ENCODE data around the gene HJURP.

Gene HJURP

DNA sequence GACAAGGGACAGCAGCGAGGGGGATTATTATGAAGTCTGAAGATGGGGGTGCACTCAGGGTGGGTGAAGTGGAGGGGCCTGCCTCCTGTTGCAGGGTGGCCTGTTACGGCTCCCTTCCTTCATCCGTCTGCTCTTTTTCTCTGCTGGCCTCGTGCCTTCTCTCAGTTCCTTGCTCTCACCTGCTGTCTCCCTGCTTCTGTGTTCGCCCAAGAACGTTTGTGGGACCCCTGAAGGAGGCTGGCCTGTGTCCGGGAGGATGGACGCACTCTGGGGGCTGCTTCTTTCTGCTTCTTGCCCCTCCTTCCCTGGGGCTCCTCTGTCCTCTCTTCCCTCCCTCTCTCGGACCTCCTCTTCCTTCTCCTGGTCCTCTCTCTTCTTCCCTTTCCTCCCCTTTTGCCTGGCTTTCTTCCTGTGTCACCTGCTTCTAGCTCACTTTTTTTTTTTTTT is 62.4 kb downstream of the HJURP start:
- DNase-seq = no peak

DNA sequence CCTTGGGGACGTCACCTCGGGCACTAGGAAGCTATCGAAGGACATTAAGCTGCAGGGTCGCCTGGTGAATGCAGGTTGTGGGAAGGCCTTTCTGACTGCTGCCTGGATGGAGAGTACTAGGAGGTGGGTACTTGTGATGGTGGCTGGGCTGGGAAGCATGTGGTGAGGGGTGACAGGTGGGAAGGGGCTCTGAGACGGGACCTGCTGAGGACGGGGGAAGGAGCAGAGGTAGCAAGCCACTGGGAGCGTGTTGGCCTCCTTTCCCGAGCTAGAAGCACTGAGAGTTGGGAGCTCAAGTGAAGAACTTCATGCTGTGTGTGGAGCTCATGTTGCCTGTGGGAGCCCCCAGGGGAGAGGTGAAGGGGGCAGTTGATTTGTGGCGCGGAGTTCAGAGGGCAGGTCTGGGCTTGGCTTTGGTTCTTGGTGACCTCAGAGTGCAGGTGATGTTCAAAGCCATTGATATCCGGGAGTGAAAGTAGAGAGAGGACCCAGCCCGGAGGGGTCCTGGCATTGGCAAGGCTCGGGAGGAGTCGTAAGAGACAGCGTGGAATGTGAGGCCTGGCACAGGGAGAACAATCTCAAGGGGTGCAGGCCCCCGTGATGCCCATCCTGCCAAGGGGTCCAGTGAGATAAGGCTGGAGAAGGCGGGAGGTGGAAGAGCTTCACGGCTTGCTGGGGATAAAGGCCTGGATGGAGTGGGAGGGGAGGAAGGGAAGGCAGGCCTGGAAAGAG is 63.0 kb downstream of the HJURP start:
- DNase-seq = no peak

GRCh38 chr2:233789554-233789953 is 64.8 kb downstream of the HJURP start:
- DNase-seq = no peak

All from stimulated activated CD4-positive, alpha-beta T cell treated with anti-CD3 and anti-CD28 coated beads, Interleukin-4, amount 100 ng/mL, for 4 hours (primary cell).